Urinary bladder (tissue), 4 donors: ENCODE data around the gene HES6. TPM values are rescaled to one million over a fixed set of nuclear protein-coding genes. Genes with fewer than 3 reads are reported as not detected.

Experiments
- DNase-seq: peaks from one replicate; pipeline ENCODE4 v3.0.0-alpha.2; 2015; ENCODE audit errors: extremely low spot score
- H3K27ac ChIP-seq: one replicate; pipeline ENCODE4 v1.5.1; 2013; ENCODE audit warnings: low read depth, mild to moderate bottlenecking, moderate library complexity
- H3K36me3 ChIP-seq: one replicate; pipeline ENCODE4 v1.6.1; 2013; ENCODE audit warnings: mild to moderate bottlenecking, moderate library complexity; ENCODE audit not compliant: insufficient read depth
- H3K4me1 ChIP-seq: one replicate; pipeline ENCODE4 v1.6.1; 2013; ENCODE audit warnings: mild to moderate bottlenecking, moderate library complexity; ENCODE audit not compliant: insufficient read depth
- H3K4me3 ChIP-seq: one replicate; pipeline ENCODE4 v1.5.1; 2013; ENCODE audit warnings: low read depth, low read length
- WGBS: extraction: QIAGEN DNeasy Blood & Tissue Kit; methylation state at CpG from one replicate; pipeline ENCODE4 v1.1.7; 2013; 5-methylcytosine and 5-hydroxymethylcytosine counted together
- polyA plus RNA-seq: library from polyadenylated mRNA; stranded (reverse); fragments of 200-250 nt; gene quantifications from one replicate; pipeline ENCODE4 v1.2.3, GENCODE V29; 2013
- total RNA-seq: library from RNA; depleted of rRNA; stranded (reverse); fragments of >200 nt; gene quantifications from one replicate; pipeline ENCODE4 v1.2.3, GENCODE V29; 2014
- donor health status: healthy with polysubstance abuse.
- donor health status: healthy.

The HES6 gene
- total and polyA plus RNA-seq, 2 donors = 3.0 to 6.5 TPM

DNA sequence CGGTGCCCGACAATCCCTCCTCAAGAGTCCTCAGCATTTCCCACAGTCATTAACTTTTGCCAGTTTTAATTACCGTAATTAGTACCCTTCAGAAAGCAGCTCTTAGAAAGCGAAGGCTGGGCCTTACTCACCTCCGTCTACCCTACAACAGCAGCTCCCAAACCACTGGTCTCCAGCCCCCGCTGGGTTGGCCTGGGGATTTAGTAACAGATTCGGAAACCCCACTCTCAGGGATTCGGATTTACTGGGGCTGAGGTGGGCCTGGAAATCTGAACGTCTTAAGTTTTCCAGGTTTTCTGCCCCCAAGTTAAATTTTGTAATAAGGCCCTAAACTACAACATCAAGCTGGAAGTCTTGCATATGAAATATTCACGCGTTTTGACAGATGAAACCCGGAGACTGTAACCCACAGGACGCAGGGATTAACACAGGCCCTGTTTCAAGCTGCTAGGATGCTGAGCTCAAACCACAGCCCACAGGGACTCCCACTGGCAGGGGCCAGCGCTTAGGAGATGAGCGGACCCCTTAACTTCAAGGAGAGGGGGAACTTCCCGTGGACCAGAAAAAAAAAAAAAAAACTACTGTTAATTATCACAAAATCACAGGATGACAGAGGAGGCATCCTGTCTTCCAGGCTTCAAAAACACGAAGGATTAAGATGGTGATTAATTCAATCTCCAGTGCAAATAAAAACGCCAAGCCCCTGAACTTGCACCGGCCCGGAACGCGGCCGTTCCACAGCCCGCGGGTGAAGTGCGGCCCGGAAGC lies 37.3 kb downstream of the HES6 start:
- Histone ChIP-seq H3K36me3 (no peaks in the 10 kb centered on the region), H3K4me1 (no peaks in the 10 kb centered on the region), H3K4me3 (peak overlapping the region; percentile 98), H3K27ac (peak overlapping the region; percentile 94)
- WGBS = 8% methylated on average over 27 of the region's 27 CpGs
- DNase-seq = no peak

DNA sequence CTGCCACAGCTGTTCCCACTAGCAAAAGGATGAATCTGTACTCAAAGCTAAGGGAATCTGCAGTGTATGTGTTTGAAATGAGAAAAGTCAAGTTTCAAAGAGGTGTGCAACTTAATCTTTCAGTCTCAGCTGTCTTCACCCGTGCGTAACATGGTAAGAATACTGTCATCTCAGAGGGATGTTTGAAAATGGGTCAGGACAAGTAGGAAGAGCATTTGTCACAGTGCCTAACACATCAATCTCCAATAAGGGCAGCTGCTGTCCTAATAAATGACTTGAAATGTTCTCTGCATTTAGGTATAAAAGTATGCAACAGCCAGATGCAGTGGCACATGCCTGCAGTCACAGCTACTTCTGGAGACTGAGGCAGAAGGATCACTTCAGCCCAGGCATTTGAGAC lies 49.4 kb downstream of the HES6 start:
- Histone ChIP-seq H3K27ac (no peak overlapping the region), H3K36me3 (peaks cover 4% of the 10 kb centered on the region), H3K4me3 (no peak overlapping the region), H3K4me1 (no peaks in the 10 kb centered on the region)
- no peak for DNase-seq
- WGBS = 93% methylated on average over 2 of the region's 2 CpGs

Other genes with a start within 250 kb of the HES6 start
- gene SCLY, start 179.0 kb downstream of the HES6 start, total RNA-seq = 15.1 TPM
- gene SCLY, start 179.0 kb downstream of the HES6 start, polyA plus RNA-seq = 13.6 TPM
- 3.5 TPM for gene ESPNL, start 139.7 kb downstream of the HES6 start, total RNA-seq
- 0.23 TPM for gene ESPNL, start 139.7 kb downstream of the HES6 start, polyA plus RNA-seq
- 1.8 TPM for gene KLHL30, start 101.4 kb downstream of the HES6 start, total RNA-seq
- gene KLHL30, start 101.4 kb downstream of the HES6 start, polyA plus RNA-seq = 0.95 TPM
- gene ERFE, start 81.1 kb downstream of the HES6 start, total RNA-seq = 0.79 TPM
- 0.53 TPM for gene ERFE, start 81.1 kb downstream of the HES6 start, polyA plus RNA-seq
- 32.0 TPM for gene ILKAP, start 36.3 kb downstream of the HES6 start, total RNA-seq
- 41.6 TPM for gene ILKAP, start 36.3 kb downstream of the HES6 start, polyA plus RNA-seq
- gene PER2, start 48.6 kb upstream of the HES6 start, total RNA-seq = 7.5 TPM
- 8.8 TPM for gene PER2, start 48.6 kb upstream of the HES6 start, polyA plus RNA-seq
- gene TRAF3IP1, start 80.5 kb upstream of the HES6 start, total RNA-seq = 9.6 TPM
- 13.6 TPM for gene TRAF3IP1, start 80.5 kb upstream of the HES6 start, polyA plus RNA-seq
- 17.1 TPM for gene ASB1, start 186.9 kb upstream of the HES6 start, total RNA-seq
- 24.7 TPM for gene ASB1, start 186.9 kb upstream of the HES6 start, polyA plus RNA-seq